Hepatic stellate cell (primary cell): ENCODE data around the gene PLVAP.
A peak's percentile ranks its signal among the peaks of the same experiment; 100 is the strongest.
"Not testable (repeated sequence)": the region's sequence is repeated elsewhere in the genome, so short reads cannot be mapped to it uniquely, and the experiment has no call there.

Source experiments
- DNase-seq: peaks from one replicate; pipeline ENCODE4 v3.0.0; 2011; ENCODE audit warnings: low spot score

PLVAP gene

GRCh38 chr19:17401628-17402027 is 24.5 kb upstream of the PLVAP start:
- no peak for DNase-seq

GRCh38 chr19:17398902-17399527 is 21.9 kb upstream of the PLVAP start:
- no peak for DNase-seq

- peak; percentile 80 for DNase-seq
Measured at GRCh38 chr19:17394891-17395415, 17.8 kb upstream of the PLVAP start.

- no peak for DNase-seq
Measured at GRCh38 chr19:17393914-17394313, 16.8 kb upstream of the PLVAP start, which contains the start of gene CCDC194. CCDC194 (minus strand) TSS chr19:17394196; CDS start chr19:17394158, 38 bp downstream.

GRCh38 chr19:17393002-17393401 is 15.9 kb upstream of the PLVAP start:
- no peak for DNase-seq

- no peak for DNase-seq
Measured at GRCh38 chr19:17391371-17392151, 14.4 kb upstream of the PLVAP start.

GRCh38 chr19:17390665-17391370 is 13.7 kb upstream of the PLVAP start:
- DNase-seq: peak; percentile 96

GRCh38 chr19:17389957-17390664 is 13.0 kb upstream of the PLVAP start:
- no peak for DNase-seq

- no peak for DNase-seq
Measured at GRCh38 chr19:17389288-17389687, 12.1 kb upstream of the PLVAP start.

GRCh38 chr19:17385878-17386611 is 8.9 kb upstream of the PLVAP start:
- peak; percentile 75 for DNase-seq

- no peak for DNase-seq
Measured at GRCh38 chr19:17380426-17381138, 3.4 kb upstream of the PLVAP start.

- DNase-seq: no peak
Measured at GRCh38 chr19:17379221-17379631, 2.1 kb upstream of the PLVAP start.

GRCh38 chr19:17378271-17378670 is 1.1 kb upstream of the PLVAP start:
- DNase-seq: no peak

GRCh38 chr19:17370026-17370587 is 7.0 kb downstream of the PLVAP start:
- DNase-seq: no peak

GRCh38 chr19:17365361-17365760 is 11.8 kb downstream of the PLVAP start:
- DNase-seq: no peak

- DNase-seq: not testable (repeated sequence)
Measured at GRCh38 chr19:17363852-17364605, 13.1 kb downstream of the PLVAP start.

GRCh38 chr19:17359905-17360800 is 17.0 kb downstream of the PLVAP start:
- no peak for DNase-seq

- peak; percentile 82 for DNase-seq
Measured at GRCh38 chr19:17358395-17358794, 18.7 kb downstream of the PLVAP start.
